ENCODE data around the gene CEACAM19. TPM values are rescaled to one million over a fixed set of nuclear protein-coding genes. Genes with fewer than 3 reads are reported as not detected.

Gene CEACAM19
- total and polyA plus RNA-seq, 2 of the 8 experiments (the other 6 are each of a cell fraction or from before 2014, with no cell fraction given) = 3.1 to 3.4 TPM

DNA sequence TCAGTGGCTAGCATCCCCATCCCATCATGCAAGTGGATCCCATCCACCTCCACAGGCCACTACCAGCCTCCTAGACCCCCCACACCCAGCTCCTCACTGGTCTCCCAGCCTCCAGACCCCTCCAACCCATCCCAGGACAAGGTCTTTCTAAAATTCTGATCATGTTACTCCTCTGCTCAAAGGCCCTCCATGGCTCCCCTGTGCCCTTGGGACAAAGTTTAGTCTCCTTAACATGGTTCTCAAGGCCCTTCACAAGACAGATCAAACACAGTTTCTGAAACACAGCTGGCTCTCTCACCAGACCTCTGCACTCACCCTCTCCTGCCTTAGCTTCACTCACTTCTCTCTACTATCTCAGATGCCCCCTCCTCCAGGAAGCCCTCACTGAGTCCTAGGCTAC lies 9.3 kb downstream of the CEACAM19 start:
- TF ChIP-seq RAD21 (IDR thresholded peaks at IDR 0.05 in 1 of 2, conservative IDR thresholded peaks at IDR 0.05 in 1 of 2; ENCODE audit: low read depth in 2 of 2, low read length in 2 of 2) (no peak), BCL11A (IDR thresholded peaks at IDR 0.05; ENCODE audit: low read depth in 2 of 2, low read length in 2 of 2) (no peak), CTCF (IDR thresholded peaks at IDR 0.05; ENCODE audit: control extremely low read depth in 1 of 3, insufficient read depth in 1 of 3, low read depth in 1 of 3, low read length in 3 of 3) (no peak), HDAC2 (IDR thresholded peaks at IDR 0.05; ENCODE audit: borderline replicate concordance in 1 of 2, low read depth in 2 of 2, low read length in 2 of 2) (no peak), CTBP2 (IDR thresholded peaks at IDR 0.05; ENCODE audit: borderline replicate concordance, insufficient read depth, insufficient read length, low read length) (no peak), JUND (IDR thresholded peaks at IDR 0.05; ENCODE audit: low read length) (no peak), EGR1 (IDR thresholded peaks at IDR 0.05; ENCODE audit: borderline replicate concordance, low read depth, low read length) (no peak), ATF2 (IDR thresholded peaks at IDR 0.05; ENCODE audit: low read length) (no peak), CBX8 (IDR thresholded peaks at IDR 0.05; ENCODE audit: borderline replicate concordance, low read depth, low read length) (no peak)
- POLR2A ChIA-PET (ENCODE audit: partially characterized antibody) = no interaction called here
- no peak for FAIRE-seq

More for the DNA sequence above, 9.3 kb downstream of the CEACAM19 start:
- Histone ChIP-seq H2BK15ac (ENCODE audit: low read length) (no peak overlapping the region), H3K56ac (replicated peaks; ENCODE audit: insufficient read length, low read depth, low read length) (no peak overlapping the region), H3K18ac (ENCODE audit: extremely low read depth, low read length) (no peak overlapping the region), H2BK20ac (ENCODE audit: low read length) (no peak overlapping the region), H3K4ac (replicated peaks; ENCODE audit: insufficient read length, low read depth, low read length) (no peak overlapping the region), H2BK12ac (ENCODE audit: low read depth, low read length) (no peak overlapping the region), H2BK5ac (ENCODE audit: low read depth, low read length) (no peak overlapping the region), H3K36me3 (ENCODE audit: control insufficient read depth in 2 of 4, insufficient read depth in 4 of 4, low read length in 3 of 4) (no peaks in the 10 kb centered on the region), H3K27me3 (replicated peaks in 1 of 4; ENCODE audit: control insufficient read depth in 3 of 4, extremely low read depth in 1 of 4, insufficient read depth in 3 of 4, low read length in 3 of 4) (no peaks in the 10 kb centered on the region), H3K23ac (ENCODE audit: insufficient read length) (no peak overlapping the region), H3K9me3 (ENCODE audit: insufficient read depth in 2 of 2, low read depth in 1 of 2, low read length in 1 of 2) (no peaks in the 10 kb centered on the region), H4K91ac (replicated peaks; ENCODE audit: insufficient read length, low read length) (no peak overlapping the region), H3K79me2 (ENCODE audit: control insufficient read depth in 1 of 2, insufficient read depth in 2 of 2, low read length in 2 of 2) (no peaks in the 10 kb centered on the region), H3K27ac (ENCODE audit: low read depth, low read length) (no peak overlapping the region), H4K5ac (ENCODE audit: insufficient read length, low read depth, low read length) (no peak overlapping the region), H3K9ac (replicated peaks in 1 of 4; ENCODE audit: extremely low read depth in 1 of 4, low read depth in 3 of 4, low read length in 3 of 4) (no peak overlapping the region), H3K79me1 (ENCODE audit: low read depth, low read length) (no peaks in the 10 kb centered on the region; the same call in 1 of the 2 replicates), H3K4me3 (ENCODE audit: extremely low read depth in 1 of 4, insufficient read depth in 2 of 4, low read depth in 3 of 4, low read length in 4 of 4) (no peak overlapping the region), H2AFZ (ENCODE audit: low read length) (no peak overlapping the region), H3K23me2 (ENCODE audit: low read depth, low read length) (no peaks in the 10 kb centered on the region), H3K4me1 (replicated peaks in 1 of 4; ENCODE audit: control insufficient read depth in 3 of 4, insufficient read depth in 4 of 4, low read length in 3 of 4) (no peaks in the 10 kb centered on the region; a peak in 1 of 7 replicates), H3K4me2 (ENCODE audit: insufficient read depth in 1 of 2, low read depth in 2 of 2, low read length in 2 of 2) (no peak overlapping the region), H2BK120ac (replicated peaks; ENCODE audit: low read depth, low read length) (no peak overlapping the region), H4K20me1 (replicated peaks in 1 of 2; ENCODE audit: control insufficient read depth in 1 of 2, insufficient read depth in 2 of 2, low read length in 2 of 2) (no peaks in the 10 kb centered on the region), H4K8ac (ENCODE audit: extremely low read depth, insufficient read depth, low read length) (no peak overlapping the region), H3K14ac (ENCODE audit: insufficient read length) (no peak overlapping the region), H2AK5ac (ENCODE audit: low read depth, low read length) (no peak overlapping the region)
- DNase-seq (ENCODE audit: low read depth in 1 of 2, low spot score in 2 of 2) = no peak
- CTCF ChIA-PET (ENCODE audit: partially characterized antibody) = interaction anchor here (0.7 to 2.0 kb wide), 3 partner anchors 9 to 94 kb away, joined by 3 to 6 read pairs (median 3); no protein-coding TSS in a partner anchor
